ENCODE data around the gene LRP1B.

DNA sequence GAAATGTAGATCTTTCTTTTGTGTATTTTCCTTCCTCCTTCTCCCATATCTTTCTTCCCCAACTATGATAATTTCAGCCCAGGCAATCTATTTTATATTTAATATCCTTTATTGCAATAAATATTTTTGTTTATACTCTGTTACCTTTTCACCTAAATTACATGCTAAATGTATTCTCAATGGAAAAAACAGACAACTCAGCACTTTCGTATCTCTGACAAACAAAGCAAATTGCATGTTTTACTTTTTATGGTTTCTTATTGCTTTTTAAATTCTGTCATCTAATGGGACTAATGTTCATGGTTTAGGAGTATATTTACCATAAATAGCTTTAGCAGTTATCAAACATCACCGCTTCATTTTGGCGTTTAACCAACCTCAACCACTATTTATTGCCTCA, 74.0 kb downstream of the LRP1B start:
- TF ChIP-seq, protein P1, sequence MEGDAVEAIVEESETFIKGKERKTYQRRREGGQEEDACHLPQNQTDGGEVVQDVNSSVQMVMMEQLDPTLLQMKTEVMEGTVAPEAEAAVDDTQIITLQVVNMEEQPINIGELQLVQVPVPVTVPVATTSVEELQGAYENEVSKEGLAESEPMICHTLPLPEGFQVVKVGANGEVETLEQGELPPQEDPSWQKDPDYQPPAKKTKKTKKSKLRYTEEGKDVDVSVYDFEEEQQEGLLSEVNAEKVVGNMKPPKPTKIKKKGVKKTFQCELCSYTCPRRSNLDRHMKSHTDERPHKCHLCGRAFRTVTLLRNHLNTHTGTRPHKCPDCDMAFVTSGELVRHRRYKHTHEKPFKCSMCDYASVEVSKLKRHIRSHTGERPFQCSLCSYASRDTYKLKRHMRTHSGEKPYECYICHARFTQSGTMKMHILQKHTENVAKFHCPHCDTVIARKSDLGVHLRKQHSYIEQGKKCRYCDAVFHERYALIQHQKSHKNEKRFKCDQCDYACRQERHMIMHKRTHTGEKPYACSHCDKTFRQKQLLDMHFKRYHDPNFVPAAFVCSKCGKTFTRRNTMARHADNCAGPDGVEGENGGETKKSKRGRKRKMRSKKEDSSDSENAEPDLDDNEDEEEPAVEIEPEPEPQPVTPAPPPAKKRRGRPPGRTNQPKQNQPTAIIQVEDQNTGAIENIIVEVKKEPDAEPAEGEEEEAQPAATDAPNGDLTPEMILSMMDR (IDR thresholded peaks at IDR 0.05): no peak
- TF ChIP-seq POLR2A (IDR thresholded peaks at IDR 0.05): no peak
